Astrocyte (in vitro differentiated cells and primary cell): ENCODE results near the gene TMEM52B. TPM values are rescaled to one million over a fixed set of nuclear protein-coding genes. Genes with fewer than 3 reads are reported as not detected.

Experiments
- DNase-seq: peaks from one replicate; pipeline ENCODE4 v3.0.0-alpha.2; 2010; ENCODE audit warnings: low read depth
- FAIRE-seq: peaks from 2 replicates; lab custom pipeline; 2011; peaks lifted over from hg19 to GRCh38; lab: Jason Lieb, UNC
- H2AFZ ChIP-seq: 2 replicates; pipeline ENCODE4 v1.6.0; 2012; ENCODE audit warnings: low read depth, low read length, inconsistent platforms
- H3K27ac ChIP-seq: 2 replicates; pipeline ENCODE4 v1.5.1; 2011; ENCODE audit warnings: low read depth, low read length, inconsistent platforms
- H3K27me3 ChIP-seq: 2 replicates; pipeline ENCODE4 v1.6.0; 2011; ENCODE audit warnings: low read length, inconsistent platforms; ENCODE audit not compliant: insufficient read depth
- H3K36me3 ChIP-seq: 2 replicates; pipeline ENCODE4 v1.5.1; 2011; ENCODE audit warnings: low read length, inconsistent platforms; ENCODE audit not compliant: insufficient read depth
- H3K4me1 ChIP-seq: 2 replicates; pipeline ENCODE4 v1.5.1; 2011; ENCODE audit warnings: low read length, inconsistent platforms; ENCODE audit not compliant: insufficient read depth
- H3K4me2 ChIP-seq: 2 replicates; pipeline ENCODE4 v1.6.0; 2012; ENCODE audit warnings: low read length, inconsistent platforms
- H3K4me3 ChIP-seq: 2 replicates; pipeline ENCODE4 v1.5.1; 2011; ENCODE audit warnings: low read depth, mild to moderate bottlenecking, low read length, inconsistent platforms; ENCODE audit not compliant: insufficient read depth
- H3K79me2 ChIP-seq: 2 replicates; pipeline ENCODE4 v1.6.0; 2012; ENCODE audit warnings: mild to moderate bottlenecking, low read length, inconsistent platforms; ENCODE audit not compliant: insufficient read depth
- H3K9ac ChIP-seq: 2 replicates; pipeline ENCODE4 v1.6.0; 2012; ENCODE audit warnings: mild to moderate bottlenecking, low read length, inconsistent platforms
- H3K9me3 ChIP-seq: 2 replicates; pipeline ENCODE4 v1.5.1; 2012; ENCODE audit warnings: low read depth, mild to moderate bottlenecking, low read length, inconsistent platforms; ENCODE audit not compliant: insufficient read depth
- H4K20me1 ChIP-seq: 2 replicates; pipeline ENCODE4 v1.6.0; 2012; ENCODE audit warnings: low read length, inconsistent platforms; ENCODE audit not compliant: insufficient read depth
- H3K27ac Mint-ChIP-seq: one replicate; pipeline ENCODE4 v1.8.0; 2021; ENCODE audit warnings: mild to moderate bottlenecking, mixed read lengths; ENCODE audit not compliant: unreplicated experiment
- H3K27me3 Mint-ChIP-seq: one replicate; pipeline ENCODE4 v1.8.0; 2021; ENCODE audit warnings: low read depth, mixed read lengths; ENCODE audit not compliant: unreplicated experiment
- H3K36me3 Mint-ChIP-seq: one replicate; pipeline ENCODE4 v1.8.0; 2021; ENCODE audit warnings: low read depth, mixed read lengths; ENCODE audit not compliant: unreplicated experiment
- H3K4me1 Mint-ChIP-seq: one replicate; pipeline ENCODE4 v1.8.0; 2021; ENCODE audit warnings: low read depth, mixed read lengths; ENCODE audit not compliant: unreplicated experiment
- H3K4me3 Mint-ChIP-seq: one replicate; pipeline ENCODE4 v1.8.0; 2021; ENCODE audit warnings: mild to moderate bottlenecking, moderate library complexity, mixed read lengths; ENCODE audit not compliant: unreplicated experiment
- H3K9me3 Mint-ChIP-seq: one replicate; pipeline ENCODE4 v1.8.0; 2021; ENCODE audit warnings: mild to moderate bottlenecking, mixed read lengths; ENCODE audit not compliant: unreplicated experiment
- EZH2 ChIP-seq: IDR thresholded peaks from 2 replicates; pipeline ENCODE4 v1.6.1; 2012; ENCODE audit warnings: mild to moderate bottlenecking, low read length, inconsistent platforms; ENCODE audit not compliant: insufficient read depth
- total RNA-seq: library from RNA; stranded (reverse); gene quantifications from 2 replicates; pipeline ENCODE4 v1.2.1, GENCODE V29; 2021
- TF ChIP-seq, protein P1 (sequence below): IDR thresholded peaks from 2 replicates; pipeline ENCODE4 v1.5.1; 2011; ENCODE audit warnings: low read depth, mild to moderate bottlenecking, inconsistent platforms, low read length, moderate library complexity; ENCODE audit not compliant: insufficient read depth

Gene TMEM52B
- total RNA-seq, 1 donor from 2014 or later, result 0.45 TPM

DNA sequence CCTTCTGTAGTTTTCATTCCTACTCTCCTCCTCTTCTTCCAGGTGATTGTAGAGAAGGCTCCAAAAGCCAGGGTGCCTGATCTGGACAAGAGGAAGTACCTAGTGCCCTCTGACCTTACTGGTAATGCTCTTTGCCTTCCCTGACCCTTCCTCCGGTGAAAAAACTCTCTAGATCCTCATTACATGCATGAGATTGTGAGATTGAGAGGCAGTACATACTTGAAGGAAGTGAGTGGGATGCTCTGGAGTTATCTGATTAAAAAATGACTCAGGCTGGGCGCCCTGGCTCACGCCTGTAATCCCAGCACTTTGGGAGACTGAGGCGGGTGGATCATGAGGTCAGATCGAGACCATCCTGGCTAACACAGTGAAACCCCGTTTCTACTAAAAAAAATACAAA lies 39.2 kb downstream of the TMEM52B start:
- TF ChIP-seq EZH2, result no peak
- TF ChIP-seq, protein P1, sequence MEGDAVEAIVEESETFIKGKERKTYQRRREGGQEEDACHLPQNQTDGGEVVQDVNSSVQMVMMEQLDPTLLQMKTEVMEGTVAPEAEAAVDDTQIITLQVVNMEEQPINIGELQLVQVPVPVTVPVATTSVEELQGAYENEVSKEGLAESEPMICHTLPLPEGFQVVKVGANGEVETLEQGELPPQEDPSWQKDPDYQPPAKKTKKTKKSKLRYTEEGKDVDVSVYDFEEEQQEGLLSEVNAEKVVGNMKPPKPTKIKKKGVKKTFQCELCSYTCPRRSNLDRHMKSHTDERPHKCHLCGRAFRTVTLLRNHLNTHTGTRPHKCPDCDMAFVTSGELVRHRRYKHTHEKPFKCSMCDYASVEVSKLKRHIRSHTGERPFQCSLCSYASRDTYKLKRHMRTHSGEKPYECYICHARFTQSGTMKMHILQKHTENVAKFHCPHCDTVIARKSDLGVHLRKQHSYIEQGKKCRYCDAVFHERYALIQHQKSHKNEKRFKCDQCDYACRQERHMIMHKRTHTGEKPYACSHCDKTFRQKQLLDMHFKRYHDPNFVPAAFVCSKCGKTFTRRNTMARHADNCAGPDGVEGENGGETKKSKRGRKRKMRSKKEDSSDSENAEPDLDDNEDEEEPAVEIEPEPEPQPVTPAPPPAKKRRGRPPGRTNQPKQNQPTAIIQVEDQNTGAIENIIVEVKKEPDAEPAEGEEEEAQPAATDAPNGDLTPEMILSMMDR, result no peak
- Mint-ChIP-seq H3K27me3 (no peaks in the 10 kb centered on the region), H3K4me3 (no peak overlapping the region), H3K27ac (no peak overlapping the region), H3K36me3 (peaks cover 27% of the 10 kb centered on the region), H3K4me1 (peaks cover 5% of the 10 kb centered on the region), H3K9me3 (no peaks in the 10 kb centered on the region)
- DNase-seq (no peak), FAIRE-seq (no peak)
- H3K4me2 ChIP-seq, result no peak overlapping the region
- H3K36me3 ChIP-seq, result peaks cover 31% of the 10 kb centered on the region
- H3K9ac ChIP-seq, result no peak overlapping the region
- H3K79me2 ChIP-seq, result peaks cover 41% of the 10 kb centered on the region
- peaks cover 44% of the 10 kb centered on the region for H4K20me1 ChIP-seq
- peaks cover 7% of the 10 kb centered on the region for H3K4me1 ChIP-seq
- H3K9me3 ChIP-seq, result no peaks in the 10 kb centered on the region
- no peak overlapping the region for H3K27ac ChIP-seq
- H2AFZ ChIP-seq, result no peak overlapping the region
- H3K27me3 ChIP-seq, result no peaks in the 10 kb centered on the region
- H3K4me3 ChIP-seq, result no peak overlapping the region

DNA sequence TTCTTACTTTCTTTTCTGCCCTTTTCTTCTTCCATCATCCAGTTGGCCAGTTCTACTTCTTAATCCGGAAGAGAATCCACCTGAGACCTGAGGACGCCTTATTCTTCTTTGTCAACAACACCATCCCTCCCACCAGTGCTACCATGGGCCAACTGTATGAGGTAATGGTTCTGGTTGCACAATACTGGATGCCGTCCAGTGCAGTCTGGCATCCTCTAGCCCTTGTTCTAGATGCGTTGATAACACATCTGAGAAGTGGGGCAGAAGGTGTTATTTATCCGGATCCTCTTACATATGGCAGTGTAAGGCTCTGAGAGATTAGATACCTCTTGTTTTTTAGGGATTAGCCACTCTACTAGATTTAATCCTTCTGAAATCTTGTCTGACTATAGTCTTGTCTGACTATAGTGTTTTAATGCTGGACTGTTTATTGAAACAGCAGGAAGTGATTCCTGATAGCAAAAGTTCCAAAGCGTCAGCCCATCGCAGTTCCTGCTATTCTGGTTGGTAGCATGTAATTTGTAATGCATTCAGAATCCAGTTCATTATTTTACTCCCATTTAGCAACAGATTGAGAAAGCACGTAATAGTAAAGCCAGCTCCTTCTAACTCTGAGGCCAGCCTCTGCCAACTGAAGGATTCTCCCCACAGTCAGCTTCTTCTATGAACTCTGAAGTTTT lies 41.7 kb downstream of the TMEM52B start:
- Histone ChIP-seq H3K4me3 (no peak overlapping the region), H3K4me2 (no peak overlapping the region), H3K36me3 (peaks cover 45% of the 10 kb centered on the region), H4K20me1 (peaks cover 39% of the 10 kb centered on the region), H3K9ac (no peak overlapping the region), H3K27ac (no peak overlapping the region), H3K4me1 (no peaks in the 10 kb centered on the region), H3K9me3 (no peaks in the 10 kb centered on the region), H3K27me3 (no peaks in the 10 kb centered on the region), H3K79me2 (peaks cover 25% of the 10 kb centered on the region), H2AFZ (no peak overlapping the region)
- H3K9me3 Mint-ChIP-seq, result no peaks in the 10 kb centered on the region
- H3K27me3 Mint-ChIP-seq, result no peaks in the 10 kb centered on the region
- peaks cover 2% of the 10 kb centered on the region for H3K4me1 Mint-ChIP-seq
- peaks cover 43% of the 10 kb centered on the region for H3K36me3 Mint-ChIP-seq
- no peak overlapping the region for H3K27ac Mint-ChIP-seq
- FAIRE-seq (no peak), DNase-seq (peak; percentile 69)
- H3K4me3 Mint-ChIP-seq, result no peak overlapping the region
- TF ChIP-seq, protein P1, result no peak
- no peak for TF ChIP-seq EZH2

DNA sequence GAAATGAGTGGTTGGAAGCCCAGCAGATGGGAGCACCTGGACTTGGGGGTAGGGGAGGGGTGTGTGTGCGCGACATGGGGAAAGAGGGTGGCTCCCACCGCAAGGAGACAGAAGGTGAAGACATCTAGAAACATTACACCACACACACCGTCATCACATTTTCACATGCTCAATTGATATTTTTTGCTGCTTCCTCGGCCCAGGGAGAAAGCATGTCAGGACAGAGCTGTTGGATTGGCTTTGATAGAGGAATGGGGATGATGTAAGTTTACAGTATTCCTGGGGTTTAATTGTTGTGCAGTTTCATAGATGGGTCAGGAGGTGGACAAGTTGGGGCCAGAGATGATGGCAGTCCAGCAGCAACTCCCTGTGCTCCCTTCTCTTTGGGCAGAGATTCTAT lies 43.0 kb downstream of the TMEM52B start:
- Histone ChIP-seq H3K79me2 (peaks cover 12% of the 10 kb centered on the region), H3K9ac (no peak overlapping the region), H3K36me3 (peaks cover 45% of the 10 kb centered on the region), H3K4me2 (no peak overlapping the region), H3K27me3 (no peaks in the 10 kb centered on the region), H3K4me1 (no peaks in the 10 kb centered on the region), H3K27ac (no peak overlapping the region), H4K20me1 (peaks cover 36% of the 10 kb centered on the region), H3K4me3 (no peak overlapping the region), H3K9me3 (no peaks in the 10 kb centered on the region), H2AFZ (no peak overlapping the region)
- Mint-ChIP-seq H3K36me3 (peaks cover 43% of the 10 kb centered on the region), H3K4me1 (peaks cover 2% of the 10 kb centered on the region), H3K27me3 (no peaks in the 10 kb centered on the region), H3K27ac (no peak overlapping the region), H3K9me3 (no peaks in the 10 kb centered on the region), H3K4me3 (no peak overlapping the region)
- TF ChIP-seq, protein P1, result no peak
- TF ChIP-seq EZH2, result no peak
- FAIRE-seq, result no peak
- DNase-seq, result no peak
